Mesendoderm (in vitro differentiated cells): Measurements from ENCODE around the gene PTPMT1.

Source experiments
- DNase-seq: peaks from one replicate; pipeline ENCODE4 v3.0.0; 2013
- H2AK5ac ChIP-seq: 2 replicates; pipeline ENCODE4 v1.6.1; 2013; ENCODE audit warnings: low read length, inconsistent platforms
- H2BK120ac ChIP-seq: 2 replicates; pipeline ENCODE4 v1.6.1; 2013; ENCODE audit warnings: low read depth, mild to moderate bottlenecking, low read length, moderate library complexity, mixed read lengths
- H2BK15ac ChIP-seq: replicated peaks from 2 replicates; pipeline ENCODE4 v1.6.1; 2013; ENCODE audit warnings: low read depth, mild to moderate bottlenecking, moderate library complexity
- H2BK5ac ChIP-seq: 2 replicates; pipeline ENCODE4 v1.6.1; 2013; ENCODE audit warnings: low read length, inconsistent platforms
- H3K18ac ChIP-seq: 2 replicates; pipeline ENCODE4 v1.6.1; 2013; ENCODE audit warnings: mild to moderate bottlenecking, low read length, mixed read lengths
- H3K23ac ChIP-seq: one replicate; pipeline ENCODE4 v1.6.1; 2013; ENCODE audit warnings: low read length
- H3K27ac ChIP-seq: 2 replicates; pipeline ENCODE4 v1.5.1; 2013; ENCODE audit warnings: low read depth, mild to moderate bottlenecking, inconsistent platforms, low read length, moderate library complexity
- H3K27me3 ChIP-seq: 2 replicates; pipeline ENCODE4 v1.6.1; 2013; ENCODE audit warnings: low read length, control low read depth, mild to moderate bottlenecking, inconsistent platforms; ENCODE audit not compliant: insufficient read depth, poor library complexity
- H3K36me3 ChIP-seq: 2 replicates; pipeline ENCODE4 v1.6.1; 2013; ENCODE audit warnings: low read length, inconsistent platforms; ENCODE audit not compliant: control insufficient read depth, insufficient read depth
- H3K4ac ChIP-seq: one replicate; pipeline ENCODE4 v1.6.1; 2013; ENCODE audit warnings: low read depth, mild to moderate bottlenecking, low read length, moderate library complexity
- H3K4me1 ChIP-seq: 2 replicates; pipeline ENCODE4 v1.6.1; 2013; ENCODE audit warnings: low read depth, low read length, inconsistent platforms; ENCODE audit not compliant: control insufficient read depth
- H3K4me2 ChIP-seq: 2 replicates; pipeline ENCODE4 v1.6.1; 2013; ENCODE audit warnings: low read length
- H3K4me3 ChIP-seq: 2 replicates; pipeline ENCODE4 v1.5.1; 2013; ENCODE audit warnings: mild to moderate bottlenecking, low read length
- H3K56ac ChIP-seq: one replicate; pipeline ENCODE4 v1.6.1; 2013; ENCODE audit warnings: low read length
- H3K79me1 ChIP-seq: 2 replicates; pipeline ENCODE4 v1.6.1; 2013; ENCODE audit warnings: low read length, inconsistent platforms
- H3K79me2 ChIP-seq: 2 replicates; pipeline ENCODE4 v1.6.1; 2013; ENCODE audit warnings: mild to moderate bottlenecking, low read length; ENCODE audit not compliant: control insufficient read depth, insufficient read depth
- H3K9ac ChIP-seq: 2 replicates; pipeline ENCODE4 v1.6.1; 2013; ENCODE audit warnings: low read length, inconsistent platforms
- H4K5ac ChIP-seq: one replicate; pipeline ENCODE4 v1.6.1; 2013; ENCODE audit warnings: low read length
- H4K8ac ChIP-seq: one replicate; pipeline ENCODE4 v1.6.1; 2013; ENCODE audit warnings: low read depth, mild to moderate bottlenecking, control low read depth, low read length, moderate library complexity
- WGBS: extraction: QIAGEN DNeasy Blood & Tissue Kit; methylation state at CpG from one replicate; pipeline ENCODE4 v1.1.7; 2013; ENCODE audit warnings: low lambda C conversion rate, missing lambda C conversion rate; ENCODE audit not compliant: insufficient coverage; ENCODE audit errors: extremely low coverage; 5-methylcytosine and 5-hydroxymethylcytosine counted together

The PTPMT1 gene

DNA sequence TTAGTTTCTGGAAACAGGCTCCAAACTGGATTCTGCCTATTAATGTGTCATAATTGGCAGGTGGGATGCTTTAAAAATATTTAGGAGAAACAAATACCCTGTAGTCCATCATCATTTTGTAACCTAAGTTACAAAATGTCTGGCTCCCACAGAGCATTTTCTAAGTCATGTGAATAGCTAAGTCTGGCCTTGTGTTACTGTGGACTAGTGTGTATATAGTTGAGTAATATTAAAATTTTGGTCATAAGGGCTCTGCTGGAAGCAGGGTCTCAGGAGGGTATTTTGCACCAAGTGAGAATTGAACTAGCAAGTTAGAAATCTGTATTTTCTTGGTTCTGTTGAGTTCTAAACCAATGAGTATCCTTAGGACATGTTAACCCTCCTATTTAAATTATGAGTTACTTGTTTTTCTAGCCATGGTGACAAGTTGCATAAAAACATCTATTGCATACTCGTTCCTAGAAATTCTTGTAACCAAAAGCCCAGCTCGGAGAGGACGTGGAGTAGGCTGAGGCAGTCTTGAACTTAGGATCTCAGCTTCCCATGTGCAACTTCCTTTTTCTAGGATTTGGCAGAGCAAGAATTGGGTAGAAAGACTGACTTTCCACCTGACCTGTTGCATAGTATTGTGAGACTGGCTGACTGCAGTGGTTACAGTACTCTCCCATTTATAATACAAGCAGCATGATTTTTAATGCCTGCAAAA, 5.4 kb downstream of the PTPMT1 start:
- Histone ChIP-seq H2BK15ac (no peak overlapping the region), H2BK120ac (no peak overlapping the region), H2AK5ac (no peak overlapping the region), H3K4ac (no peak overlapping the region), H3K27ac (no peak overlapping the region), H3K18ac (no peak overlapping the region), H3K4me3 (no peak overlapping the region), H3K9ac (no peak overlapping the region), H2BK5ac (no peak overlapping the region), H3K79me1 (peaks cover 15% of the 10 kb centered on the region), H3K36me3 (peaks cover 13% of the 10 kb centered on the region), H3K4me2 (no peak overlapping the region), H4K8ac (no peak overlapping the region), H3K56ac (no peak overlapping the region), H4K5ac (no peak overlapping the region), H3K79me2 (peaks cover 2% of the 10 kb centered on the region), H3K27me3 (no peaks in the 10 kb centered on the region), H3K23ac (no peak overlapping the region), H3K4me1 (no peaks in the 10 kb centered on the region)
- DNase-seq: no peak
- WGBS: no CpG with 5 or more reads among the region's 3 CpGs

DNA sequence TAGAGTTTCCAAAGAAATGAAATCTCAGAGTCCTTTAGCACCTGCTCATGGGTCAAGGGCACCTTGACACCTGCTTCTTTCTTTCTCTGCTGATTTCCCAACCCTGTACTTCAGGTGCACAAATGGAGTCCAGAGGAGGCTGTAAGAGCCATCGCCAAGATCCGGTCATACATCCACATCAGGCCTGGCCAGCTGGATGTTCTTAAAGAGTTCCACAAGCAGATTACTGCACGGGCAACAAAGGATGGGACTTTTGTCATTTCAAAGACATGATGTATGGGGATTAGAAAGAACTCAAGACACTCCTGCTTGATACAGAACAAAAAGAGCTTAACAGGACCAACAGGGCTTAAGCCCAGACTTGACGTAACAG, 5.9 kb downstream of the PTPMT1 start:
- Histone ChIP-seq H4K8ac (no peak overlapping the region), H3K27me3 (no peaks in the 10 kb centered on the region), H3K79me2 (peaks cover 2% of the 10 kb centered on the region), H4K5ac (no peak overlapping the region), H3K9ac (no peak overlapping the region), H2AK5ac (no peak overlapping the region), H3K36me3 (peaks cover 13% of the 10 kb centered on the region), H3K4me1 (no peaks in the 10 kb centered on the region), H3K4me3 (no peak overlapping the region), H3K56ac (no peak overlapping the region), H3K4me2 (no peak overlapping the region), H2BK5ac (no peak overlapping the region), H3K4ac (no peak overlapping the region), H2BK120ac (no peak overlapping the region), H3K27ac (no peak overlapping the region), H3K23ac (no peak overlapping the region), H3K18ac (no peak overlapping the region), H2BK15ac (no peak overlapping the region), H3K79me1 (peaks cover 15% of the 10 kb centered on the region)
- WGBS: no CpG with 5 or more reads among the region's 4 CpGs
- no peak for DNase-seq

DNA sequence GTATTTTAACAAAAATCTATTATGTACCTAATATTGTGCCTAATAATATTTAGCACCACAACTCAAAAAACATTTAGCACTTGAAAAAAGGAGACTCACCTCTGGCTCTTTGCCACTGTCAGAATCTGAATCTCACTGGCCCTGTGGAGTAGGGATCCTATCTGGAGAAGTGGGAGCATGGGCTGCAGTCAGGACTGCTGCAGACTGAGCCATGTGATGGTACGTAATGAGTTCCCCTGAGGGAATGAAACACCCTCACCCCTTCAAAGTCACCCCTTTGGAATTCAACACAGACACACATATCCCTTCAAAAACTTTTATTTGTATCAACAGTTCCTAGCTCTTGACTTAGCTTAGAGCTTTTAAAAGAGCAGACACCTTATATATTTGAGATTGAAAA, 6.5 kb downstream of the PTPMT1 start:
- Histone ChIP-seq H4K8ac (no peak overlapping the region), H4K5ac (no peak overlapping the region), H3K4ac (no peak overlapping the region), H3K4me1 (no peaks in the 10 kb centered on the region), H3K36me3 (peaks cover 13% of the 10 kb centered on the region), H2BK15ac (no peak overlapping the region), H3K27me3 (no peaks in the 10 kb centered on the region), H2BK5ac (no peak overlapping the region), H2BK120ac (no peak overlapping the region), H3K4me2 (no peak overlapping the region), H3K18ac (no peak overlapping the region), H3K9ac (no peak overlapping the region), H3K56ac (no peak overlapping the region), H2AK5ac (no peak overlapping the region), H3K4me3 (no peak overlapping the region), H3K27ac (no peak overlapping the region), H3K79me1 (peaks cover 15% of the 10 kb centered on the region), H3K23ac (no peak overlapping the region), H3K79me2 (peaks cover 2% of the 10 kb centered on the region)
- DNase-seq: no peak
- WGBS: no CpG with 5 or more reads among the region's 1 CpG

DNA sequence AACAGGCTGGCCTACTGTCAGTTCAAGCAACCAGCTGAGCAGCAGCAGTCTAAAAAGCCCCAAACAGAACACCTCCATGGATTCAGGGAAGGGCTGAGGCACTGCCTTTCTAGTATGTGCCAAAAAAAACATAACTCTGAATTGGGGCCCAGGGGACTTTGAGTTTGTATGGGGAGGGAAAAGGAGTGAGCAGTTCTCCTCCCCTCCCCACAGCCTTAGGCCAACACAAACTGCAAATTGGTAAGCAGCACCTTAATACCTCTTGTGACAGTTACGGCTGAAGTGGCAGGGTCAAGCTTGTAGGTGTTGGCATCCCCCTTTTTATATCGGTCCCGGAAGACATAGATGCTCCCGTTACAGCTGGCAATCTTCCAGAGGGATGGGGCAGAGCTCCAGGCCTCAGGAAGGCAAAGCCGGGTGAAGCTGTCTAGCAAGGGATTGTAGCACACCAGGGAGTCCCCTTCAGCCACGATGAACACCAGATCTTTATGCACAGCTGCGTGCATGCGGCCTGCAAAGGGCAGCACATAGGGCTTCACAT, 7.4 kb downstream of the PTPMT1 start:
- Histone ChIP-seq H2BK5ac (no peak overlapping the region), H3K79me2 (no peaks in the 10 kb centered on the region), H3K18ac (no peak overlapping the region), H3K27me3 (no peaks in the 10 kb centered on the region), H4K8ac (no peak overlapping the region), H3K4me3 (no peak overlapping the region), H3K23ac (no peak overlapping the region), H2BK15ac (no peak overlapping the region), H4K5ac (no peak overlapping the region), H3K9ac (no peak overlapping the region), H3K4me2 (no peak overlapping the region), H3K27ac (no peak overlapping the region), H3K79me1 (peaks cover 20% of the 10 kb centered on the region), H2AK5ac (no peak overlapping the region), H3K4ac (no peak overlapping the region), H2BK120ac (no peak overlapping the region), H3K4me1 (no peaks in the 10 kb centered on the region), H3K56ac (no peak overlapping the region), H3K36me3 (peaks cover 13% of the 10 kb centered on the region)
- no peak for DNase-seq
- no CpG with 5 or more reads among the region's 8 CpGs for WGBS

DNA sequence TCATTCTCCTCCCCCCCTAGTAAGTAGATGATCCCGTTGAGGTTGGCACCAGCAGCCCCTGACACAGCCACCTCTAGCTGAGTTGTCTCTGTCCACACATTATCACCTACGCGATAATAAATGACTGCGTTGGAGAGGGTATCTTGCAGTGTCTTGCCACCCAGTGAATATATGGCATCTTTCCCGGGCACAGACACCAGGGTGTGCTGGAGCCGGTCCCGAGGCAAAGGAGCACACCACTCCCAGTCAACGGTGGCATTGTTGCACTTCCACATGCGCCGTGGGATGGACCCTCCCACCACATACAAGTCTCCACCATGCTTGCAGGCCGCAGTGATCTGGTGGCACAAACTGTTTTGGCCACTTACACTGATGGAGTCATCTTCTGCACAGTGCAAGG, 7.9 kb downstream of the PTPMT1 start:
- no peak for DNase-seq
- Histone ChIP-seq H4K5ac (no peak overlapping the region), H3K79me1 (peaks cover 23% of the 10 kb centered on the region), H4K8ac (no peak overlapping the region), H3K23ac (no peak overlapping the region), H2BK120ac (no peak overlapping the region), H2AK5ac (no peak overlapping the region), H3K4me2 (no peak overlapping the region), H3K56ac (no peak overlapping the region), H2BK15ac (no peak overlapping the region), H3K79me2 (no peaks in the 10 kb centered on the region), H3K27ac (no peak overlapping the region), H3K4me1 (peaks cover 2% of the 10 kb centered on the region), H3K18ac (no peak overlapping the region), H3K27me3 (no peaks in the 10 kb centered on the region), H3K36me3 (peaks cover 13% of the 10 kb centered on the region), H3K4me3 (no peak overlapping the region), H3K4ac (no peak overlapping the region), H3K9ac (no peak overlapping the region), H2BK5ac (no peak overlapping the region)
- WGBS: no CpG with 5 or more reads among the region's 11 CpGs
